ENCODE measurements around the gene LRP1-AS.

DNA sequence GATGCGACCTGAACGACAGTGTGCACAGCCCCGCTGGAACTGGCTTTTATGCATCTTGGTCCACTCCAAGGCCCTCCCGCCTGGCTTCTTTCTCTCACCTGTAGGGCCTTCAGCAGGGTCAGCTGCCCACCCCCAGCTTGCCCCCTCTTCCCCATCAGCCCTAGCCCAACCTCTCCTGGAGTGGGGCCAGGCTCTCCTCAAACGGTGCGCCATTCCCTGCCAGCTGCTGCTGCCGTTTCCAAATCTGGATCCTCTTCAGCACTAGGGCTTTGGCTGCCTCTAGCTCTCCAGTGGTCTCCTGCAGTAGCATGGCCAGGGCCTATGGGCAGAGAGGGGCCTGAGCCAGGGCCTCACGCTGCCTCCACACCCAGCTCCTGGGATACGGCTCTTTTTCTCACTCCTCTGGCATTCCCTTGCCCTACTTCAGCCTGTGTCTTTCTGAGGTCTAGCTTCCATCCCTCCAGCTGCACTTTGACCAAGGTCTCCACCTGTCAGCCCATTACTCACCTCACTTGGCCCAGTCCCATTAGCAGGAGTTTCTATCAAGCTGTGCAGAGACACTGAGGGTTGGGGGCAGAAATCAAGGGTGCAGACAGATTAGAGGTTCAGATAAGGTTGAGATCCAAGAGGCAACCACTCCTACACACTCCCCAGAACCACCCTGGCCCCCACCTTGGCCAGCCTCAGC, 41.3 kb downstream of the LRP1-AS start:
- TF ChIP-seq, protein P1, sequence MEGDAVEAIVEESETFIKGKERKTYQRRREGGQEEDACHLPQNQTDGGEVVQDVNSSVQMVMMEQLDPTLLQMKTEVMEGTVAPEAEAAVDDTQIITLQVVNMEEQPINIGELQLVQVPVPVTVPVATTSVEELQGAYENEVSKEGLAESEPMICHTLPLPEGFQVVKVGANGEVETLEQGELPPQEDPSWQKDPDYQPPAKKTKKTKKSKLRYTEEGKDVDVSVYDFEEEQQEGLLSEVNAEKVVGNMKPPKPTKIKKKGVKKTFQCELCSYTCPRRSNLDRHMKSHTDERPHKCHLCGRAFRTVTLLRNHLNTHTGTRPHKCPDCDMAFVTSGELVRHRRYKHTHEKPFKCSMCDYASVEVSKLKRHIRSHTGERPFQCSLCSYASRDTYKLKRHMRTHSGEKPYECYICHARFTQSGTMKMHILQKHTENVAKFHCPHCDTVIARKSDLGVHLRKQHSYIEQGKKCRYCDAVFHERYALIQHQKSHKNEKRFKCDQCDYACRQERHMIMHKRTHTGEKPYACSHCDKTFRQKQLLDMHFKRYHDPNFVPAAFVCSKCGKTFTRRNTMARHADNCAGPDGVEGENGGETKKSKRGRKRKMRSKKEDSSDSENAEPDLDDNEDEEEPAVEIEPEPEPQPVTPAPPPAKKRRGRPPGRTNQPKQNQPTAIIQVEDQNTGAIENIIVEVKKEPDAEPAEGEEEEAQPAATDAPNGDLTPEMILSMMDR (IDR thresholded peaks at IDR 0.05), result no peak
- no peak for TF ChIP-seq POLR2A (IDR thresholded peaks at IDR 0.05)
- no peak for TF ChIP-seq EP300 (IDR thresholded peaks at IDR 0.05)

All from tibial nerve (tissue), 4 donors.